Dendritic cell treated with granulocyte-macrophage colony-stimulating factor and Interleukin-4, amounts not matched to agents 40 ng/mL and 50 ng/mL, for 4 days (primary cell): ENCODE results near the gene IL2.
A peak's percentile ranks its signal among the peaks of the same experiment; 100 is the strongest.

Experiments
- H3K27ac Mint-ChIP-seq: one replicate; pipeline ENCODE4 v1.8.0; 2022; ENCODE audit warnings: mild to moderate bottlenecking, mixed read lengths
- H3K27me3 Mint-ChIP-seq: one replicate; pipeline ENCODE4 v1.8.0; 2022; ENCODE audit warnings: mild to moderate bottlenecking, mixed read lengths
- H3K36me3 Mint-ChIP-seq: one replicate; pipeline ENCODE4 v1.8.0; 2022; ENCODE audit warnings: low read depth, mixed read lengths
- H3K4me1 Mint-ChIP-seq: one replicate; pipeline ENCODE4 v1.8.0; 2022; ENCODE audit warnings: low read depth, mixed read lengths
- H3K4me3 Mint-ChIP-seq: one replicate; pipeline ENCODE4 v1.8.0; 2022; ENCODE audit warnings: mild to moderate bottlenecking, moderate library complexity, mixed read lengths
- H3K9me3 Mint-ChIP-seq: one replicate; pipeline ENCODE4 v1.8.0; 2022; ENCODE audit warnings: mixed read lengths
- intact Hi-C: fragments of 100-400 bp; cut with micrococcal nuclease; formaldehyde crosslinking; loops from one replicate; pipeline ENCODE4 v1.15.0; 2022

IL2 gene

DNA sequence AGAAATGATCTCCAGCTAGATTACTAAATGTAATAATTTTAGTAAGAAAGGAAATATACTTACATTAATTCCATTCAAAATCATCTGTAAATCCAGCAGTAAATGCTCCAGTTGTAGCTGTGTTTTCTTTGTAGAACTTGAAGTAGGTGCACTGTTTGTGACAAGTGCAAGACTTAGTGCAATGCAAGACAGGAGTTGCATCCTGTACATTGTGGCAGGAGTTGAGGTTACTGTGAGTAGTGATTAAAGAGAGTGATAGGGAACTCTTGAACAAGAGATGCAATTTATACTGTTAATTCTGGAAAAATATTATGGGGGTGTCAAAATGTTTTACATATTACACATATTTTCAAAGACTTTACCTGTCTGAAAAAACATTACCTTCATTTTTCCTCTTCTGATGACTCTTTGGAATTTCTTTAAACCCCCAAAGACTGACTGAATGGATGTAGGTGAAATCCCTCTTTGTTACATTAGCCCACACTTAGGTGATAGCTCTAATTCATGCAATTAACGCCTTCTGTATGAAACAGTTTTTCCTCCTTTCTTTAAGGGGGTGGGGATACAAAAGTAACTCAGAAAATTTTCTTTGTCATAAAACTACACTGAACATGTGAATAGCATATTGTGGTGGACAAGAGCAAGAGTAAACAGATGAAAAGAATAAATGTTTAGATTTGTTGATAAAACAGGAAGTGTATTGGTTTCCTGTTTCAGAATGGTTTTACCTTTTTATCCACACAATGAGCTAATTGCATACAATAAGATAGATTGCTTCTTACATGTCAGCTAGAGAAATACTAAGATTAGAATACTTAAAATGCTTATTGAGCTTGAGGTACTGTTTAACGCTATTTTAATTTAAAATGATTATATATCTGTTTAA is at the start of gene IL2:
Gene IL2 (minus strand): TSS at position 495 of the 886 bp plus-strand sequence. CDS start 285 bp downstream, at position 210.
- Mint-ChIP-seq H3K4me1 (no peaks in the 10 kb centered on the region), H3K27me3 (no peaks in the 10 kb centered on the region), H3K27ac (no peak within 1 kb of the TSS), H3K4me3 (no peak within 1 kb of the TSS), H3K9me3 (no peaks in the 10 kb centered on the region), H3K36me3 (no peaks in the 10 kb centered on the region)
- intact Hi-C loops, result no loop called here

DNA sequence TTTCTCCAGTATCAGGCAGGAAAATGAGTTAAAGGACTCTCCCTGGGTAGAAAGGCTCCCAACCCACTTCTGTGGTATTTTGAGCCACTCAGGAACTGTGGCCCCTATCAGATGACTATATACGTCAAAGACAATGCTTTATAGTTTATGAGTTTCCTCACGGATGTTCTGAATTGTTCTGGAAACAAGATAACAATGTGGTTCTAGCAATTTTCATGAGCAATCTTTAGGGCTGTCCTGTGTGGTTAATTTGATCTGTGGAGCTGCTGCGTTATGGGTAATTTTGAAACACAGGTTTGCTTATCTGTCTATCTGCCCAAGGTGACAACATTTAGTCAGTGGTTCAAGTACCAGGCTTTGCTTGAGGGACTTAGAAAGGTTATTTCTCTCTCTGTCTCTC is 46.7 kb upstream of the IL2 start:
- Mint-ChIP-seq H3K27me3 (no peaks in the 10 kb centered on the region), H3K9me3 (no peaks in the 10 kb centered on the region), H3K27ac (no peak overlapping the region), H3K36me3 (no peaks in the 10 kb centered on the region), H3K4me1 (no peaks in the 10 kb centered on the region), H3K4me3 (no peak overlapping the region)
- intact Hi-C loops, result no loop called here

DNA sequence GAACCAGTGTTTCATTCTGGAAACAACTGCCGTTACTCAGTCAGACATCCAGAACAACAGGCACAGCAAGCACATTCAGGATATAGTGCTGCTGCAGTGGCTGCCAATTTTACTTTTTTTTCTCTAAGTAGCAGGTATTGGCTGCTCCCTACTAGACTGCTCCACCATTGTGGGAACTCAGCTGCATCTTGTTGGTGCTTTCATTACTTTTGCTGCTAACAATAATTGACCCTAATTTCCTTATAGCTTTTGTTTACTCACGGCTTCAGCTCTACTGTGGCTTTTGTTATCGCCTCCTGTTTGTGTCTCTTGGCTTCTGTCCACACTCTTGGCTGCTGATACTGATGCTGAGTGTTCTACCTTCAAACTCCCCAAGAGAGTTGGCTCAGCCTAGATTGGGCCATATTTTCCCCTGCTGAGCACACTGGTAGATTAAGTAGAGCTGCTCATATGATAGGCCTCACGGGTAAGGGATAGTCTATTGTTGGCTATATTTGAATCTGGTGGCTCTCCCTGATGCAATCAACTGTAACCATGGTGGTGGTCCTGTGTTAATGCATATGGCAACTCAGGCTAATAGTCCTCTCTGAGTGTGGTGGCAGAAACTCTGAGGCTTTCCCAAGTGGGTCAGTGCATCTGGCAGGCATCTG is 44.5 kb upstream of the IL2 start:
- intact Hi-C loops, result no loop called here
- Mint-ChIP-seq H3K27ac (no peak overlapping the region), H3K36me3 (no peaks in the 10 kb centered on the region), H3K4me1 (no peaks in the 10 kb centered on the region), H3K9me3 (peaks cover 4% of the 10 kb centered on the region), H3K27me3 (no peaks in the 10 kb centered on the region), H3K4me3 (no peak overlapping the region)

DNA sequence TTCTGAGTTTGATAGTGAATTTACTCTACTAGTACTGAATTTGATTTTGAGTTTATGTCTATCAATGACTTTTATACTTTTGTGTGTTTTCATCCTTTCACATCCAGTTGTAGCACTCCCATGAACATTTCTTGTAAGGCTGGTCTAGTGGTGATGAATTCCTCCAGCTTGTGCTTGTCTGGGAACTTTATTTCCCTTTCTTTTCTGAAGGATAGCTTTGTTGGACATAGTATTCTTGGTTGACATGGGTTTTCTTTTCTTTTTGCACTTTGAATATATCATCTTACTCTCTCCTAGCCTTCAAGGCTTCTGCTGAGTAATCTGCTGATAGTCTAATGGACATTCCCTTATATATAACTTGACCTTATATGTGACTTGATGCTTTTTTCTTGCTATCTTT is 32.5 kb upstream of the IL2 start:
- peaks cover 75% of the 10 kb centered on the region for H3K9me3 Mint-ChIP-seq
- no peaks in the 10 kb centered on the region for H3K4me1 Mint-ChIP-seq
- no peak overlapping the region for H3K27ac Mint-ChIP-seq
- H3K4me3 Mint-ChIP-seq, result no peak overlapping the region
- intact Hi-C loops, result no loop called here
- no peaks in the 10 kb centered on the region for H3K36me3 Mint-ChIP-seq
- no peaks in the 10 kb centered on the region for H3K27me3 Mint-ChIP-seq

- intact Hi-C loops, result no loop called here
- H3K4me1 Mint-ChIP-seq, result no peaks in the 10 kb centered on the region
- no peak overlapping the region for H3K27ac Mint-ChIP-seq
- H3K9me3 Mint-ChIP-seq, result peaks cover 20% of the 10 kb centered on the region
- no peak overlapping the region for H3K4me3 Mint-ChIP-seq
- no peaks in the 10 kb centered on the region for H3K36me3 Mint-ChIP-seq
- no peaks in the 10 kb centered on the region for H3K27me3 Mint-ChIP-seq
Measured at GRCh38 chr4:122483481-122483880, 27.0 kb upstream of the IL2 start.

- no peak overlapping the region for H3K27ac Mint-ChIP-seq
- H3K36me3 Mint-ChIP-seq, result no peaks in the 10 kb centered on the region
- intact Hi-C loops, result no loop called here
- H3K9me3 Mint-ChIP-seq, result peaks cover 5% of the 10 kb centered on the region
- H3K27me3 Mint-ChIP-seq, result no peaks in the 10 kb centered on the region
- H3K4me3 Mint-ChIP-seq, result no peak overlapping the region
- H3K4me1 Mint-ChIP-seq, result no peaks in the 10 kb centered on the region
Measured at GRCh38 chr4:122481766-122482405, 25.4 kb upstream of the IL2 start.

- intact Hi-C loops, result no loop called here
- Mint-ChIP-seq H3K9me3 (no peaks in the 10 kb centered on the region), H3K4me1 (no peaks in the 10 kb centered on the region), H3K36me3 (no peaks in the 10 kb centered on the region), H3K4me3 (no peak overlapping the region), H3K27ac (no peak overlapping the region), H3K27me3 (no peaks in the 10 kb centered on the region)
Measured at GRCh38 chr4:122480655-122481487, 24.3 kb upstream of the IL2 start.

DNA sequence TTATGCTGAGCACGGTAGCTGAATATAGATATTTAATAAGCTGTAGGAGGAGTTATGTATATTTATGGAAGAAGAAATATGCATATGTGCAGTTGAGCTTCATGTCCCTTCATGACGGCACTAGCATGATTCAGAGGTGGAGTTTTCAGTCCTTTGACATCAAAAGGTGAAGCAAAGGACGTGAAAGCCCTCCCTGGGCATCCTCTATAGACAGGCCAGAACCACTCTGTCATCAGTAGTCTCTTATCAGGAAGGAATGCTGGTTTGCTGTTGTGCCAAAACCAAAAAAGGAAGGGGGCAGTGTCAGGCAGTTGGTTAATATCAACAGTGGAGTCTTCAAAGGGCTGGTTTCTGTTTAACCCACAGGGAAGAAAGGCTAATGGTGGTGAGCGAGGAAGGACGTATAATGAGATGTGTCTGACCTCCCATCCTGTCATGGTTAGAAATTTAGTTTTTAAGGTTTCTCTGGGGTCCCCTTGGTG is 23.5 kb upstream of the IL2 start:
- no peaks in the 10 kb centered on the region for H3K27me3 Mint-ChIP-seq
- no peak overlapping the region for H3K27ac Mint-ChIP-seq
- H3K4me3 Mint-ChIP-seq, result no peak overlapping the region
- intact Hi-C loops, result no loop called here
- no peaks in the 10 kb centered on the region for H3K4me1 Mint-ChIP-seq
- H3K36me3 Mint-ChIP-seq, result no peaks in the 10 kb centered on the region
- no peaks in the 10 kb centered on the region for H3K9me3 Mint-ChIP-seq

DNA sequence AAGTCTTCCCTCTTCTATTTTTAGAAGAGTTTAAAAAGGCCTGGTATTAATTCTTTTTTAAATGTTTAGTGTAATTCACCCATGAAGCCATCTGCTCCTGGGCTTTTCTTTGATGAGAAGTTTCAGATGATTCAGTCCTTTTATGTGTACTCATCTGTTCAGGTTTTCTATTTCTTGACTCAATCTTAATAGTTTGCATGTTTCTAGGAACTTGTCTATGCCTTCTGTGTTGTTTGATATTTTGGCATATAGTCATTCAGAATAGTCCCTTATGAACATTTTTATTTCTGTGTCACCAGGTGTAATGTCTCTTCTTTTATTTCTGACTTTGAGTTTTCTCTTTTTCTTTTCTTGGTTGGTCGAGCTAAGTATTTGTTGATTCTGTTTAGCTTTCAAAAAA is 20.2 kb upstream of the IL2 start:
- no peaks in the 10 kb centered on the region for H3K27me3 Mint-ChIP-seq
- H3K4me3 Mint-ChIP-seq, result no peak overlapping the region
- no peaks in the 10 kb centered on the region for H3K9me3 Mint-ChIP-seq
- no peaks in the 10 kb centered on the region for H3K4me1 Mint-ChIP-seq
- intact Hi-C loops, result no loop called here
- no peak overlapping the region for H3K27ac Mint-ChIP-seq
- H3K36me3 Mint-ChIP-seq, result no peaks in the 10 kb centered on the region

DNA sequence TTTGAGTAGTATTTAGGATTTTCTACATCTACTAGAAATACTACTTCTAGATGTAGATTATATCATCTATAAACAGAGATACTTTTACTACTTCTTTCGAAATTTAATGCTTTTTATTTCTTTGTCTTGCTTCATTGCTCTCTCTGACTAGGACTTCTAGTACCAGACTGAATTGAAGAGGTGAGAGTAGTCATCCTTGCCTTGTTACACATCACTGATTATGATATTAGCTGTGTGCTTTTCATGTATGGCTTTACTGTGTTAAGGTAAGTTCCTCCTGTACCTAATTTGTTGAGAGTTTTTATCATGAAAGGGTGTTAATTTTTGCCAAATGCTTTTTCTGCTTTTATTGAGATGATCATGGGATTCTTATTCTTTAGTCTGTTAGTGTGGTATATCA is 19.6 kb upstream of the IL2 start:
- H3K27me3 Mint-ChIP-seq, result no peaks in the 10 kb centered on the region
- H3K4me3 Mint-ChIP-seq, result no peak overlapping the region
- no peaks in the 10 kb centered on the region for H3K4me1 Mint-ChIP-seq
- no peak overlapping the region for H3K27ac Mint-ChIP-seq
- intact Hi-C loops, result no loop called here
- no peaks in the 10 kb centered on the region for H3K9me3 Mint-ChIP-seq
- H3K36me3 Mint-ChIP-seq, result no peaks in the 10 kb centered on the region

DNA sequence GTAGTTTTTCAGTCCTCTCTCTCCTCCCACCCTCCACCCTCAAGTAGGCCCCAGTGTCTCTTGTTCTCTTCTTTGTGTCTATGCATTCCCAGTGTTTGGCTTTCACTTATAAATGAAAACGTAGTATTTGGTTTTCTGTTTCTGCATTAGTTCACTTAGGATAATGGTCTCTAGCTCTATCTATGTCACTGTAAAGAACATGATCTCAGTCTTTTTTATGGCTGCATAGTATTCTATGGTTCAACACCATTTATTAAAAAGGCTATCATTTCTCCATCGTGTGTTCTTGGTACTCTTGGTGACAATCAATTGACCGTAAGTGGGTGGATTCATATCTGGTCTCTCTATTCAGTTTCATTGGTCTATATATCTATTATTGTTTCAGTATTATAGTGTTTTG is 18.7 kb upstream of the IL2 start:
- Mint-ChIP-seq H3K27ac (no peak overlapping the region), H3K4me3 (no peak overlapping the region), H3K9me3 (no peaks in the 10 kb centered on the region), H3K27me3 (no peaks in the 10 kb centered on the region), H3K4me1 (no peaks in the 10 kb centered on the region), H3K36me3 (no peaks in the 10 kb centered on the region)
- intact Hi-C loops, result no loop called here

DNA sequence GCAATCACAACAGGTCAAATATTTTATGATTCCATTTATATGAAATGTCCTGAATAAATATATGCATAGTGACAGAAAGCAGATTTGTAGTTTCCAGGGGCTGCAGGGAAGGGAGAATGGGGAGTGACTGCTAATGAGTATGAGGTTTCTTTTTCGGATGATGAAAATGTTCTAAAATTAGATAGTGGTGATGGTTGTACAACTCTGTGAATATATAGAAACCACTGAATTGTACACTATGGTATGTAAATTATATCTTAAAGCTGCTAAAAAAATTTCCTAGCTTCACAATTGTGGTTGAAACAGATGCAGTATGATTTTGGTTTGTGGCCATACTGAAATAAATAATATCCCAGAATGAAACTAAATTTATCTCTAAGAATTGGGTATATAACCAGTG is 12.9 kb upstream of the IL2 start:
- no peaks in the 10 kb centered on the region for H3K36me3 Mint-ChIP-seq
- peaks cover 14% of the 10 kb centered on the region for H3K9me3 Mint-ChIP-seq
- no peaks in the 10 kb centered on the region for H3K4me1 Mint-ChIP-seq
- intact Hi-C loops, result no loop called here
- no peak overlapping the region for H3K27ac Mint-ChIP-seq
- no peaks in the 10 kb centered on the region for H3K27me3 Mint-ChIP-seq
- no peak overlapping the region for H3K4me3 Mint-ChIP-seq

- intact Hi-C loops, result no loop called here
- Mint-ChIP-seq H3K4me1 (no peaks in the 10 kb centered on the region), H3K4me3 (peak overlapping the region; percentile 39), H3K27me3 (no peaks in the 10 kb centered on the region), H3K36me3 (no peaks in the 10 kb centered on the region), H3K9me3 (no peaks in the 10 kb centered on the region), H3K27ac (no peak overlapping the region)
Measured at GRCh38 chr4:122458625-122459024, 2.1 kb upstream of the IL2 start.
